Lower lobe of right lung (tissue), 2 donors: ENCODE data around the gene ARID5A. TPM values are rescaled to one million over a fixed set of nuclear protein-coding genes. Genes with fewer than 3 reads are reported as not detected.
A peak's percentile ranks its signal among the peaks of the same experiment; 100 is the strongest.
"Not testable (repeated sequence)": the region's sequence is repeated elsewhere in the genome, so short reads cannot be mapped to it uniquely, and the experiment has no call there.

ENCODE experiments used
- ATAC-seq, 2 donors: fragments of 200-7000 bp; cut with Tn5 transposase; one replicate each; pipeline ENCODE4 v1.9.1; 2020 to 2022; ENCODE audit warnings: mild to moderate bottlenecking in 2 of 2, moderate library complexity in 2 of 2
- DNase-seq: peaks from one replicate; pipeline ENCODE4 v3.0.0-alpha.2; 2020
- H3K27ac ChIP-seq: fragments of 200-600 bp; one replicate; pipeline ENCODE4 v1.8.0; 2022
- H3K27me3 ChIP-seq: fragments of 200-600 bp; one replicate; pipeline ENCODE4 v1.8.0; 2022; ENCODE audit warnings: low read depth
- H3K36me3 ChIP-seq: fragments of 200-600 bp; one replicate; pipeline ENCODE4 v1.8.0; 2022; ENCODE audit warnings: mild to moderate bottlenecking
- H3K4me1 ChIP-seq: fragments of 200-600 bp; one replicate; pipeline ENCODE4 v1.8.0; 2022
- H3K4me3 ChIP-seq: fragments of 200-600 bp; one replicate; pipeline ENCODE4 v1.8.0; 2022; ENCODE audit warnings: mild to moderate bottlenecking
- H3K9me3 ChIP-seq: fragments of 200-600 bp; one replicate; pipeline ENCODE4 v1.8.0; 2022
- intact Hi-C: fragments of 100-400 bp; cut with DNase I; formaldehyde crosslinking; loops from one replicate; pipeline ENCODE4 v1.11.0; 2022
- total RNA-seq: library from RNA; stranded (reverse); fragmentation: NEBNext Ultra II Directional; extraction: Animal tissue kit (Norgen Biotek cat#: 25700); gene quantifications from one replicate; pipeline ENCODE4 v1.2.1, GENCODE V29; 2021
- TF ChIP-seq, protein P1 (sequence below): fragments of 200-600 bp; IDR thresholded peaks from one replicate; pipeline ENCODE4 v1.8.0; 2022; ENCODE audit warnings: antibody characterized with exemption, mild to moderate bottlenecking
- donor health status: DM: no; HTN: yes; CAD: no; lungs with severe emphysema.

The ARID5A gene
- total RNA-seq, 1 donor from 2014 or later: 27.7 TPM

DNA sequence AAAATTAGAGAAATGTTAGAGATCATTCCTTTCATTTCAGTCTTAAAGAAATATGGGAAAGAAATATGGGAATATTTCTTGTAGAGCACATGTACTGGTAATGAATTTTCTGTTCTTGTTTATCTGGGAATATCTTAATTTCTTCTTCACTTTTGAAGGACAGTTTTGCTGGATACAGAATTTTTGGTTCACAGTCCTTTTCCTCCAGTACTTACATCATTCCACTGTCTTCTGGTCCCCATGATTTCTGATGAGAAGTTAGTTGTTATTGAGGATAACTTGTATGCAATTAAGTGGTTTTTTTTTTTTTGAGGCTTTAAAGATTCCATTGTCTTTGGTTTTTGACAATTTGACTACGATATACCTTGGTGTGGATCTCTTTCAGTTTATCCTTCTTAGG lies 42.4 kb upstream of the ARID5A start:
- Histone ChIP-seq H3K4me1 (no peaks in the 10 kb centered on the region), H3K27ac (no peak overlapping the region), H3K4me3 (no peak overlapping the region), H3K36me3 (no peaks in the 10 kb centered on the region), H3K27me3 (no peaks in the 10 kb centered on the region), H3K9me3 (peaks cover 11% of the 10 kb centered on the region)
- DNase-seq (no peak), ATAC-seq (no peak)
- intact Hi-C loops: no loop called here
- TF ChIP-seq, protein P1, sequence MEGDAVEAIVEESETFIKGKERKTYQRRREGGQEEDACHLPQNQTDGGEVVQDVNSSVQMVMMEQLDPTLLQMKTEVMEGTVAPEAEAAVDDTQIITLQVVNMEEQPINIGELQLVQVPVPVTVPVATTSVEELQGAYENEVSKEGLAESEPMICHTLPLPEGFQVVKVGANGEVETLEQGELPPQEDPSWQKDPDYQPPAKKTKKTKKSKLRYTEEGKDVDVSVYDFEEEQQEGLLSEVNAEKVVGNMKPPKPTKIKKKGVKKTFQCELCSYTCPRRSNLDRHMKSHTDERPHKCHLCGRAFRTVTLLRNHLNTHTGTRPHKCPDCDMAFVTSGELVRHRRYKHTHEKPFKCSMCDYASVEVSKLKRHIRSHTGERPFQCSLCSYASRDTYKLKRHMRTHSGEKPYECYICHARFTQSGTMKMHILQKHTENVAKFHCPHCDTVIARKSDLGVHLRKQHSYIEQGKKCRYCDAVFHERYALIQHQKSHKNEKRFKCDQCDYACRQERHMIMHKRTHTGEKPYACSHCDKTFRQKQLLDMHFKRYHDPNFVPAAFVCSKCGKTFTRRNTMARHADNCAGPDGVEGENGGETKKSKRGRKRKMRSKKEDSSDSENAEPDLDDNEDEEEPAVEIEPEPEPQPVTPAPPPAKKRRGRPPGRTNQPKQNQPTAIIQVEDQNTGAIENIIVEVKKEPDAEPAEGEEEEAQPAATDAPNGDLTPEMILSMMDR: no peak

- DNase-seq: no peak
- no peaks in the 10 kb centered on the region for H3K36me3 ChIP-seq
- TF ChIP-seq, protein P1: no peak
- intact Hi-C loops: no loop called here
- H3K27ac ChIP-seq: peak overlapping the region; percentile 47
- peaks cover 11% of the 10 kb centered on the region for H3K9me3 ChIP-seq
- H3K4me1 ChIP-seq: peaks cover under 1% of the 10 kb centered on the region
- peaks cover 7% of the 10 kb centered on the region for H3K27me3 ChIP-seq
- no peak for ATAC-seq
- H3K4me3 ChIP-seq: no peak overlapping the region
Observed at GRCh38 chr2:96495982-96496629, 40.4 kb upstream of the ARID5A start.

DNA sequence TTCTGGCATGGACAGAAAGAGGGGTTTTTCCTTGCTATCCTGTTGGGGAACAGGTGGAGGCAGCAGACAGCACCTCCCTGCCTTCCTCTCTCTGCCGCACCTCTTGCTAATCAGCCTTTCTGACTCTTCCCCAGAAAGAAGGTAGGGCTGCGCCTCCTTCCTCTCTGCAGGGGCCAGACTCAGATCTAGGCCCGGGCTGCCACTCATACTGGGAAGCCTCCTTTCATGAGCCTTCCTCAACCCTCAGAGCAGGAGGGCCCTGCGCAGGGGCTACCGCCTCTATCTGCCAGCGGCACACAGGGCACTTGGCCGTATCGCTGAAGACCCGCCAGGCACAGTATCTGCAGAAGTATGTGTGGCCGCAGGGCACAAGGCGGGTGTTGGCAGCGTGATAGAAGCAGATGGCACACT lies 38.5 kb upstream of the ARID5A start:
- ATAC-seq (no peak), DNase-seq (no peak)
- TF ChIP-seq, protein P1: no peak
- no peak overlapping the region for H3K27ac ChIP-seq
- H3K4me3 ChIP-seq: no peak overlapping the region
- H3K9me3 ChIP-seq: peaks cover 11% of the 10 kb centered on the region
- H3K4me1 ChIP-seq: peaks cover 18% of the 10 kb centered on the region
- intact Hi-C loops: no loop called here
- no peaks in the 10 kb centered on the region for H3K36me3 ChIP-seq
- peaks cover 16% of the 10 kb centered on the region for H3K27me3 ChIP-seq

DNA sequence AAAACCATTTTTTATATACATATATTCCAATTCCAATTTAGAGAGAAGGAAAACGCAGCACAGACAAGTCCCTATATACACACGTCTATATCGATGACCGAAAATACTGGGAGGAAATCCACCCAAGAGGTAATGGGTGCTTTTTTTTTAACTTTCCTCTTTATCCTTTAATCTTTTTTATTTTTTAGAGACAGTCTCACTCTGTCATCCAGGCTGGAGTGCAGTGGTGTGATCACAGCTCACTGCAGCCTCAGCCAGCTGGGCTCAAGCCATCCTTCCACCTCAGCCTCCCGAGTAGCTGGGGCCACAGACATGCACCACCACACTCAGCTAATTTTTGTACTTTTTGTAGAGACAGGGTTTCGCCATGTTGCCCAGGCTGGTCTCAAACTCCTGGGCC lies 37.9 kb upstream of the ARID5A start:
- peaks cover 11% of the 10 kb centered on the region for H3K9me3 ChIP-seq

GRCh38 chr2:96499061-96499960 lies 37.2 kb upstream of the ARID5A start:
- Histone ChIP-seq H3K27me3 (peaks cover 17% of the 10 kb centered on the region), H3K27ac (no peak overlapping the region), H3K9me3 (peaks cover 11% of the 10 kb centered on the region), H3K4me1 (peaks cover 20% of the 10 kb centered on the region), H3K36me3 (no peaks in the 10 kb centered on the region), H3K4me3 (no peak overlapping the region)
- TF ChIP-seq, protein P1: no peak
- ATAC-seq (no peak), DNase-seq (no peak)
- intact Hi-C loops: no loop called here

More for the DNA sequence above, 37.9 kb upstream of the ARID5A start:
- H3K4me1 ChIP-seq: peaks cover 20% of the 10 kb centered on the region
- H3K27ac ChIP-seq, H3K36me3 ChIP-seq, H3K4me3 ChIP-seq, DNase-seq, intact Hi-C loops, ATAC-seq: not testable (repeated sequence)
- peaks cover 17% of the 10 kb centered on the region for H3K27me3 ChIP-seq
